Stimulated activated CD4-positive, alpha-beta T cell treated with anti-CD3 and anti-CD28 coated beads, Interleukin-2, amount 100 ng/mL, for 24 hours (primary cell): Measurements from ENCODE around the gene INO80D.

Experiments used
- DNase-seq, 2 donors: peaks; one replicate each; pipeline ENCODE4 v3.0.0-alpha.2; 2020

INO80D gene

GRCh38 chr2:205975082-205975949 lies 110.7 kb downstream of the INO80D start:
- DNase-seq, result no peak

GRCh38 chr2:205972113-205972512 lies 113.9 kb downstream of the INO80D start:
- DNase-seq, result no peak

- DNase-seq, result no peak
Observed at GRCh38 chr2:205970348-205970747, 115.6 kb downstream of the INO80D start.

- no peak for DNase-seq
Observed at GRCh38 chr2:205969584-205969983, 116.4 kb downstream of the INO80D start.

GRCh38 chr2:205967391-205968075 lies 118.4 kb downstream of the INO80D start:
- no peak for DNase-seq

- DNase-seq, result no peak
Observed at GRCh38 chr2:205965707-205966106, 120.3 kb downstream of the INO80D start.

- DNase-seq, result no peak
Observed at GRCh38 chr2:205964111-205964761, 121.7 kb downstream of the INO80D start.

GRCh38 chr2:205959521-205959920 lies 126.5 kb downstream of the INO80D start:
- DNase-seq, result no peak

- DNase-seq, result no peak
Observed at GRCh38 chr2:205957452-205958154, 128.4 kb downstream of the INO80D start.

GRCh38 chr2:205954707-205955106 lies 131.3 kb downstream of the INO80D start:
- no peak for DNase-seq

GRCh38 chr2:205952282-205952681 lies 133.7 kb downstream of the INO80D start:
- DNase-seq, result no peak

- DNase-seq, result no peak
Observed at GRCh38 chr2:205948883-205949282, 137.1 kb downstream of the INO80D start.

- DNase-seq, result no peak
Observed at GRCh38 chr2:205948496-205948837, 137.5 kb downstream of the INO80D start.

- DNase-seq, result peak; percentile 65 to 69
Observed at GRCh38 chr2:205947621-205948495, 138.1 kb downstream of the INO80D start.

- DNase-seq, result no peak
Observed at GRCh38 chr2:205946226-205946625, 139.7 kb downstream of the INO80D start.
